Heart left ventricle (tissue), 13 donors: Measurements from ENCODE around the gene IRS1.

Experiments used
- POLR2A ChIP-seq, 2 donors: fragments of 450-650 bp; IDR thresholded peaks; one replicate each; pipeline ENCODE4 v1.6.1; 2017; ENCODE audit warnings: antibody characterized with exemption in 2 of 2, mild to moderate bottlenecking in 2 of 2, moderate library complexity in 2 of 2
- TF ChIP-seq, protein P1 (sequence below), 12 donors: fragments of 200-600 bp; sonication (generic) in 4 of 12; IDR thresholded peaks; one replicate each; pipeline versions ENCODE4 v1.5.0 to v1.8.0; 2018 to 2022; ENCODE audit warnings: antibody characterized with exemption in 12 of 12, mild to moderate bottlenecking in 5 of 12
- donor health status: ischemic (EF 13 %, LVEDD 7.1; RV severe dilation, severe dysfunction).
- donor health status: DM: no; HTN: yes; CAD: no.
- donor health status: DM: no; HTN: no; CAD: no.
- donor health status: ischemic (EF 25% LVEDD 6.9; RV normal size, moderate dysfunction).
- donor health status: ischemic (EF 25% LVEDD 5.7; RV mildly dilated, moderate dysfunction).
- donor health status: ischemic (EF 35%, LVEDD 5.7; RV mildly dilated, moderate dysfunction).
- donor health status: nonischemic (EF 11% LVEDD 7.7; RV severe dilation, severe dysfunction).
- donor health status: DM: yes; HTN: yes; CAD: no.
- donor health status: PGD.
- donor health status: ischemic (EF 29% LVEDD 5.4; RV normal size, mild dysfunction).
- donor health status: nonischemic (EF 23%, LVEDD 6.1; RV moderate dilation, normal function).

DNA sequence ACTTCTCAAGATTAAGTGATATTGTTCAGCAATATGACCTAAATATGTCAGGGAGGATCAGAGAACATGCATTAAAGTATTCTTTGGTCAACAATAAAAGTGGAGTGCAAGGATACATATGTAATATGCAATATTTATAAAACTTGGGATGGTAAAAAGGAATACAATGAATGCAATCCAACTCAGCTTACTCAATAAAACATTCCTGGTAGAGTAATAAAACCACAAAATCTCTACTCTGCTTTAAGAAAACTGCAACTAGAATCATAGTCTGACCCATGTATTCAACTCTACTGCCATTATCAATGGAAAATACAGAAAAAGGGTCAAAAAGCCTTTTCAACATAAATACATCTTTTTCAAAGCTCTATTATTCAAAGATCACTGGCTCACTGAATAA, 11.6 kb downstream of the IRS1 start:
- TF ChIP-seq, protein P1, sequence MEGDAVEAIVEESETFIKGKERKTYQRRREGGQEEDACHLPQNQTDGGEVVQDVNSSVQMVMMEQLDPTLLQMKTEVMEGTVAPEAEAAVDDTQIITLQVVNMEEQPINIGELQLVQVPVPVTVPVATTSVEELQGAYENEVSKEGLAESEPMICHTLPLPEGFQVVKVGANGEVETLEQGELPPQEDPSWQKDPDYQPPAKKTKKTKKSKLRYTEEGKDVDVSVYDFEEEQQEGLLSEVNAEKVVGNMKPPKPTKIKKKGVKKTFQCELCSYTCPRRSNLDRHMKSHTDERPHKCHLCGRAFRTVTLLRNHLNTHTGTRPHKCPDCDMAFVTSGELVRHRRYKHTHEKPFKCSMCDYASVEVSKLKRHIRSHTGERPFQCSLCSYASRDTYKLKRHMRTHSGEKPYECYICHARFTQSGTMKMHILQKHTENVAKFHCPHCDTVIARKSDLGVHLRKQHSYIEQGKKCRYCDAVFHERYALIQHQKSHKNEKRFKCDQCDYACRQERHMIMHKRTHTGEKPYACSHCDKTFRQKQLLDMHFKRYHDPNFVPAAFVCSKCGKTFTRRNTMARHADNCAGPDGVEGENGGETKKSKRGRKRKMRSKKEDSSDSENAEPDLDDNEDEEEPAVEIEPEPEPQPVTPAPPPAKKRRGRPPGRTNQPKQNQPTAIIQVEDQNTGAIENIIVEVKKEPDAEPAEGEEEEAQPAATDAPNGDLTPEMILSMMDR (IDR thresholded peaks at IDR 0.05), result no peak
- TF ChIP-seq POLR2A (IDR thresholded peaks at IDR 0.05), result no peak
